MM.1S (cell line): ENCODE measurements around the gene MSMP.

Experiments
- EZH2 ChIP-seq: fragments of 300-600 bp; sonication (generic); optimal IDR thresholded peaks from 2 replicates; pipeline ENCODE3; 2017; ENCODE audit warnings: low read depth, mild to moderate bottlenecking, antibody characterized with exemption, low read length, mixed read lengths
- EZH2phosphoT487 ChIP-seq: fragments of 300-600 bp; sonication (generic); IDR thresholded peaks from 2 replicates; pipeline ENCODE4 v1.6.1; 2018; ENCODE audit warnings: antibody characterized with exemption, low read length
- TF ChIP-seq, protein P1 (sequence below): fragments of 300-600 bp; sonication (generic); IDR thresholded peaks from 2 replicates; pipeline ENCODE4 v1.5.1; 2016; ENCODE audit warnings: antibody characterized with exemption, low read length, mixed read lengths

DNA sequence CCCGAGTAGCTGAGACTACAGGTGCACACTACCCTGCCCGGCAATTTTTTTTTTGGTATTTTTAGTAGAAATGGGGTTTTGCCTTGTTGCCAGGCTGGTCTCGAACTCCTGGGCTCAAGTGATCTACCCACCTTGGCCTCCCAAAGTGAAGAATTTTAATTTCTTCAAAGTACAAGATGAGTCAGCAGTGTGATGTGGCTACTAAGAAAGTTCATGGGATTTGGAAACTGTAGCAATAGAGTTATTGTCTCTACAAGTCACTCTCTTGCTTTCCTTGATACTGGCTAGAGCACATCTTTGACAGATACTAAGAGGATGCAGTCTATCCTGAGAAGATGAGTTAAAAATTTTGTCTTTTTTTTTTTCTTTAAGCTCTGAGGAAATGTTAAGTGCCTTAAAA is 20.0 kb downstream of the MSMP start:
- no peak for TF ChIP-seq EZH2
- TF ChIP-seq, protein P1, sequence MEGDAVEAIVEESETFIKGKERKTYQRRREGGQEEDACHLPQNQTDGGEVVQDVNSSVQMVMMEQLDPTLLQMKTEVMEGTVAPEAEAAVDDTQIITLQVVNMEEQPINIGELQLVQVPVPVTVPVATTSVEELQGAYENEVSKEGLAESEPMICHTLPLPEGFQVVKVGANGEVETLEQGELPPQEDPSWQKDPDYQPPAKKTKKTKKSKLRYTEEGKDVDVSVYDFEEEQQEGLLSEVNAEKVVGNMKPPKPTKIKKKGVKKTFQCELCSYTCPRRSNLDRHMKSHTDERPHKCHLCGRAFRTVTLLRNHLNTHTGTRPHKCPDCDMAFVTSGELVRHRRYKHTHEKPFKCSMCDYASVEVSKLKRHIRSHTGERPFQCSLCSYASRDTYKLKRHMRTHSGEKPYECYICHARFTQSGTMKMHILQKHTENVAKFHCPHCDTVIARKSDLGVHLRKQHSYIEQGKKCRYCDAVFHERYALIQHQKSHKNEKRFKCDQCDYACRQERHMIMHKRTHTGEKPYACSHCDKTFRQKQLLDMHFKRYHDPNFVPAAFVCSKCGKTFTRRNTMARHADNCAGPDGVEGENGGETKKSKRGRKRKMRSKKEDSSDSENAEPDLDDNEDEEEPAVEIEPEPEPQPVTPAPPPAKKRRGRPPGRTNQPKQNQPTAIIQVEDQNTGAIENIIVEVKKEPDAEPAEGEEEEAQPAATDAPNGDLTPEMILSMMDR = no peak
- TF ChIP-seq EZH2phosphoT487 = no peak
